OCI-LY3 (cell line): ENCODE measurements around the gene GPER1.

Experiments used
- EZH2phosphoT487 ChIP-seq: fragments of 200-600 bp; shearing (Covaris generic); IDR thresholded peaks from 2 replicates; pipeline ENCODE4 v1.6.1; 2018; ENCODE audit warnings: antibody characterized with exemption, mixed run types, low read depth
- TF ChIP-seq, protein P1 (sequence below): fragments of 200-600, 300-600 bp; sonication (generic); IDR thresholded peaks from 2 replicates; pipeline ENCODE4 v1.5.1; 2014; ENCODE audit warnings: antibody characterized with exemption, low read length, low read depth

- TF ChIP-seq, protein P1, sequence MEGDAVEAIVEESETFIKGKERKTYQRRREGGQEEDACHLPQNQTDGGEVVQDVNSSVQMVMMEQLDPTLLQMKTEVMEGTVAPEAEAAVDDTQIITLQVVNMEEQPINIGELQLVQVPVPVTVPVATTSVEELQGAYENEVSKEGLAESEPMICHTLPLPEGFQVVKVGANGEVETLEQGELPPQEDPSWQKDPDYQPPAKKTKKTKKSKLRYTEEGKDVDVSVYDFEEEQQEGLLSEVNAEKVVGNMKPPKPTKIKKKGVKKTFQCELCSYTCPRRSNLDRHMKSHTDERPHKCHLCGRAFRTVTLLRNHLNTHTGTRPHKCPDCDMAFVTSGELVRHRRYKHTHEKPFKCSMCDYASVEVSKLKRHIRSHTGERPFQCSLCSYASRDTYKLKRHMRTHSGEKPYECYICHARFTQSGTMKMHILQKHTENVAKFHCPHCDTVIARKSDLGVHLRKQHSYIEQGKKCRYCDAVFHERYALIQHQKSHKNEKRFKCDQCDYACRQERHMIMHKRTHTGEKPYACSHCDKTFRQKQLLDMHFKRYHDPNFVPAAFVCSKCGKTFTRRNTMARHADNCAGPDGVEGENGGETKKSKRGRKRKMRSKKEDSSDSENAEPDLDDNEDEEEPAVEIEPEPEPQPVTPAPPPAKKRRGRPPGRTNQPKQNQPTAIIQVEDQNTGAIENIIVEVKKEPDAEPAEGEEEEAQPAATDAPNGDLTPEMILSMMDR = no peak
- TF ChIP-seq EZH2phosphoT487 = no peak
These were observed 5.6 kb downstream of the GPER1 start for GRCh38 chr7:1093502-1093843.
